Stimulated activated CD8-positive, alpha-beta memory T cell treated with anti-CD3 and anti-CD28 coated beads, Interleukin-12 subunit alpha, Interleukin-12 subunit beta, amount 100 ng/mL, for 24 hours (primary cell): Measurements from ENCODE around the gene OR10G4.
"Not testable (repeated sequence)": the region's sequence is repeated elsewhere in the genome, so short reads cannot be mapped to it uniquely, and the experiment has no call there.

ENCODE experiments used
- DNase-seq: peaks from one replicate; pipeline ENCODE4 v3.0.0-alpha.2; 2020; ENCODE audit errors: extremely low read depth

The OR10G4 gene

GRCh38 chr11:124012697-124013096, at the start of gene OR10G4:
Gene OR10G4 (plus strand): TSS chr11:124012997. CDS start chr11:124015575, 2,578 bp downstream.
- no peak for DNase-seq

- DNase-seq = no peak
These were observed 39.0 kb upstream of the OR10G4 start for GRCh38 chr11:123973816-123974215.

GRCh38 chr11:123976770-123977560, 35.8 kb upstream of the OR10G4 start:
- DNase-seq = no peak

- DNase-seq = no peak
These were observed 35.0 kb upstream of the OR10G4 start, which contains the start of gene OR10S1 for GRCh38 chr11:123977731-123978347. Gene OR10S1 (minus strand): TSS chr11:123977781. CDS start chr11:123977664, 117 bp downstream.

GRCh38 chr11:123979311-123979710, 33.5 kb upstream of the OR10G4 start:
- DNase-seq = no peak

- DNase-seq = no peak
These were observed 17.7 kb upstream of the OR10G4 start, which contains the start of gene OR10G6 for GRCh38 chr11:123995119-123995518. Gene OR10G6 (minus strand): TSS chr11:123995161. CDS start chr11:123995161, 0 bp downstream.

- not testable (repeated sequence) for DNase-seq
These were observed 3.0 kb downstream of the OR10G4 start for GRCh38 chr11:124015837-124016236.

GRCh38 chr11:124026498-124026897, 13.7 kb downstream of the OR10G4 start, which contains the start of gene OR10G8:
Gene OR10G8 (plus strand): TSS chr11:124026798. CDS start chr11:124029623, 2,825 bp downstream.
- DNase-seq = no peak

- no peak for DNase-seq
These were observed 23.9 kb downstream of the OR10G4 start for GRCh38 chr11:124036666-124037065.

- DNase-seq = no peak
These were observed 26.8 kb downstream of the OR10G4 start for GRCh38 chr11:124039557-124039956.

GRCh38 chr11:124041254-124041653, 28.5 kb downstream of the OR10G4 start, which contains the start of gene OR10G7:
Gene OR10G7 (minus strand): TSS chr11:124041325. CDS start chr11:124039001, 2,324 bp downstream.
- DNase-seq = no peak

- no peak for DNase-seq
These were observed 30.6 kb downstream of the OR10G4 start for GRCh38 chr11:124043420-124043819.

GRCh38 chr11:124050748-124051147, 38.0 kb downstream of the OR10G4 start:
- DNase-seq = no peak

GRCh38 chr11:124052966-124053365, 40.2 kb downstream of the OR10G4 start:
- no peak for DNase-seq
